K562 treated with DMSO at 1 percent for 12 hours (cell line): ENCODE measurements around the gene C6orf132. TPM values are rescaled to one million over a fixed set of nuclear protein-coding genes. Genes with fewer than 3 reads are reported as not detected.

Experiments used
- total RNA-seq: library from RNA; unstranded; fragments of 300-600 nt; gene quantifications from 2 replicates; pipeline ENCODE4 v1.2.3, GENCODE V29; 2022; ENCODE audit not compliant: insufficient read depth

The C6orf132 gene
- total RNA-seq, result 0.27 TPM in 1 of 2 replicates, not detected in the other

GRCh38 chr6:42142118-42142835 is at the start of gene C6orf132:
Gene C6orf132, minus strand, starts transcription at chr6:42142620. Its CDS starts 176 bp downstream, at chr6:42142444.

GRCh38 chr6:42173101-42173500 is 30.7 kb upstream of the C6orf132 start, which contains the start of gene GUCA1A:
Gene GUCA1A, plus strand, starts transcription at chr6:42173364. Its CDS starts 250 bp downstream, at chr6:42173614.

Other genes starting within 250 kb of the C6orf132 start
- gene USP49, start 247.2 kb downstream of the C6orf132 start, total RNA-seq, result 1.5 and 10.9 TPM in 2 replicates
- gene MED20, start 221.5 kb downstream of the C6orf132 start, total RNA-seq, result 10.2 and 28.2 TPM in 2 replicates
- 24.3 and 28.4 TPM in 2 replicates for gene BYSL, start 221.1 kb downstream of the C6orf132 start, total RNA-seq
- gene CCND3, start 200.8 kb downstream of the C6orf132 start, total RNA-seq, result 237 and 263 TPM in 2 replicates
- gene TAF8, start 92.1 kb downstream of the C6orf132 start, total RNA-seq, result 12.3 and 31.6 TPM in 2 replicates
- gene GUCA1A, start 30.7 kb upstream of the C6orf132 start, total RNA-seq, result not detected in 2 replicates
- 0.92 and 2.7 TPM in 2 replicates for gene GUCA1B, start 52.3 kb upstream of the C6orf132 start, total RNA-seq
- gene MRPS10, start 75.2 kb upstream of the C6orf132 start, total RNA-seq, result 26.3 and 52.0 TPM in 2 replicates